Prostate gland (tissue), 2 donors: Measurements from ENCODE around the gene ARHGAP40. TPM values are rescaled to one million over a fixed set of nuclear protein-coding genes. Genes with fewer than 3 reads are reported as not detected.

Experiments
- DNase-seq: peaks from one replicate; pipeline ENCODE4 v3.0.0-alpha.2; 2019; ENCODE audit warnings: low spot score
- H3K27ac ChIP-seq, 2 donors: fragments of 200-600 bp; sonication (generic); 2 replicates each; pipeline ENCODE4 v1.5.1; 2017 to 2019
- H3K27me3 ChIP-seq: fragments of 200-600 bp; sonication (generic); replicated peaks from 2 replicates; pipeline ENCODE4 v1.5.1; 2019; ENCODE audit not compliant: insufficient read depth
- H3K36me3 ChIP-seq, 2 donors: fragments of 200-600 bp; sonication (generic); 1 replicate in 1 of 2; 2 replicates in 1 of 2; pipeline versions ENCODE4 v1.5.1 to v1.8.1; 2017 to 2019
- H3K4me1 ChIP-seq: fragments of 200-600 bp; sonication (generic); replicated peaks from 2 replicates; pipeline ENCODE4 v1.5.1; 2019
- H3K4me3 ChIP-seq, 2 donors: fragments of 200-600 bp; sonication (generic); 2 replicates each; pipeline ENCODE4 v1.5.1; 2017 to 2019
- H3K9me3 ChIP-seq: fragments of 200-600 bp; sonication (generic); 2 replicates; pipeline ENCODE4 v1.5.1; 2017
- POLR2A ChIP-seq: fragments of 450-650 bp; IDR thresholded peaks from one replicate; pipeline ENCODE4 v1.6.1; 2016; ENCODE audit warnings: antibody characterized with exemption, mild to moderate bottlenecking
- POLR2AphosphoS5 ChIP-seq: sonication (generic); formaldehyde crosslinking; IDR thresholded peaks from one replicate; pipeline ENCODE4 v1.6.1; 2017; ENCODE audit warnings: antibody characterized with exemption
- WGBS: methylation state at CpG from one replicate; pipeline ENCODE4 v1.1.5; 2018; 5-methylcytosine and 5-hydroxymethylcytosine counted together
- intact Hi-C: fragments of 100-400 bp; cut with DNase I; formaldehyde crosslinking; loops from one replicate; pipeline ENCODE4 v1.14.2; 2022
- total RNA-seq, 2 donors: library from RNA; depleted of rRNA; stranded (reverse); fragments of >200 nt; gene quantifications; one replicate each; pipeline ENCODE4 v1.1.0, GENCODE V29; 2016
- TF ChIP-seq, protein P1 (sequence below), 4 experiments: fragments of 200-600 bp in 2 of 4; fragments of 450-650 bp in 2 of 4; sonication (generic) in 2 of 4; IDR thresholded peaks; 1 replicate in 3 of 4; 2 replicates in 1 of 4; pipeline ENCODE4 v1.5.1; 2016 to 2019; ENCODE audit warnings: antibody characterized with exemption in 4 of 4, mild to moderate bottlenecking in 2 of 4, moderate library complexity in 2 of 4

The ARHGAP40 gene
- total RNA-seq, 2 donors from 2014 or later, result 0.85 to 4.5 TPM

- H3K9me3 ChIP-seq, result no peaks in the 10 kb centered on the region
- TF ChIP-seq, protein P1, sequence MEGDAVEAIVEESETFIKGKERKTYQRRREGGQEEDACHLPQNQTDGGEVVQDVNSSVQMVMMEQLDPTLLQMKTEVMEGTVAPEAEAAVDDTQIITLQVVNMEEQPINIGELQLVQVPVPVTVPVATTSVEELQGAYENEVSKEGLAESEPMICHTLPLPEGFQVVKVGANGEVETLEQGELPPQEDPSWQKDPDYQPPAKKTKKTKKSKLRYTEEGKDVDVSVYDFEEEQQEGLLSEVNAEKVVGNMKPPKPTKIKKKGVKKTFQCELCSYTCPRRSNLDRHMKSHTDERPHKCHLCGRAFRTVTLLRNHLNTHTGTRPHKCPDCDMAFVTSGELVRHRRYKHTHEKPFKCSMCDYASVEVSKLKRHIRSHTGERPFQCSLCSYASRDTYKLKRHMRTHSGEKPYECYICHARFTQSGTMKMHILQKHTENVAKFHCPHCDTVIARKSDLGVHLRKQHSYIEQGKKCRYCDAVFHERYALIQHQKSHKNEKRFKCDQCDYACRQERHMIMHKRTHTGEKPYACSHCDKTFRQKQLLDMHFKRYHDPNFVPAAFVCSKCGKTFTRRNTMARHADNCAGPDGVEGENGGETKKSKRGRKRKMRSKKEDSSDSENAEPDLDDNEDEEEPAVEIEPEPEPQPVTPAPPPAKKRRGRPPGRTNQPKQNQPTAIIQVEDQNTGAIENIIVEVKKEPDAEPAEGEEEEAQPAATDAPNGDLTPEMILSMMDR (IDR thresholded peaks at IDR 0.05), result no peak
- TF ChIP-seq POLR2AphosphoS5 (no peak), POLR2A (no peak)
- no peak for DNase-seq
- H3K4me1 ChIP-seq, result no peaks in the 10 kb centered on the region
- 87% methylated on average over 9 of the region's 9 CpGs for WGBS
- no peak overlapping the region for H3K4me3 ChIP-seq
- intact Hi-C loops, result no loop called here
- no peaks in the 10 kb centered on the region for H3K36me3 ChIP-seq
- H3K27me3 ChIP-seq, result no peaks in the 10 kb centered on the region
- no peak overlapping the region for H3K27ac ChIP-seq
Observed at GRCh38 chr20:38628580-38629470, 27.2 kb downstream of the ARHGAP40 start.

DNA sequence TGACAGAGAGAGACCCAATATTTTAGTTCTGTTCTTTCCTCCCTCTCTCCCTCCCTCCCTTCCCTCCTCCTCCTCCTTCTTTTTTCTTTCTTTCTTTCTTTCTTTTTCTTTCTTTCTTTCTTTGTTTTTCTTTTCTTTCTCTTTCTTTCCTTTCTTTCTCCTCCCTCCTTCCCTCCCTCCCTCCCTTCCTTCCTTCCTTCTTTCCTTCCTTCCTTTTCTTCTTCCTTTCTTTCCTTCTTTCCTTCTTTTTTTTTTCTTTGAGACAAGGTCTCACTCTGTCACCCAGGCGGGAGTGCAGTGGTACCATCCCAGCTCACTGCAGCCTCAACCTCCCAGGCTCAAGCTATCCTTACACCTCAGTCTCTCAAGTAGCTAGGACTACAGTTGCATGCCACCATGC, 28.4 kb downstream of the ARHGAP40 start:
- no peak overlapping the region for H3K27ac ChIP-seq
- H3K9me3 ChIP-seq, result no peaks in the 10 kb centered on the region
- intact Hi-C loops, result no loop called here
- DNase-seq, result no peak
- WGBS, result 90% methylated on average over 1 of the region's 1 CpG
- H3K4me1 ChIP-seq, result no peaks in the 10 kb centered on the region
- H3K36me3 ChIP-seq, result no peaks in the 10 kb centered on the region
- H3K27me3 ChIP-seq, result no peaks in the 10 kb centered on the region
- TF ChIP-seq POLR2A (no peak), POLR2AphosphoS5 (no peak)
- TF ChIP-seq, protein P1 (IDR thresholded peaks at IDR 0.05), result no peak
- no peak overlapping the region for H3K4me3 ChIP-seq

GRCh38 chr20:38630727-38631126, 29.1 kb downstream of the ARHGAP40 start:
- no peaks in the 10 kb centered on the region for H3K27me3 ChIP-seq
- H3K9me3 ChIP-seq, result no peaks in the 10 kb centered on the region
- intact Hi-C loops, result no loop called here
- TF ChIP-seq POLR2AphosphoS5 (no peak), POLR2A (no peak)
- TF ChIP-seq, protein P1 (IDR thresholded peaks at IDR 0.05), result no peak
- H3K4me1 ChIP-seq, result no peaks in the 10 kb centered on the region
- no peak overlapping the region for H3K4me3 ChIP-seq
- 78% methylated on average over 6 of the region's 6 CpGs for WGBS
- H3K36me3 ChIP-seq, result no peaks in the 10 kb centered on the region
- no peak for DNase-seq
- no peak overlapping the region for H3K27ac ChIP-seq

GRCh38 chr20:38631155-38632022, 29.8 kb downstream of the ARHGAP40 start:
- Histone ChIP-seq H3K4me1 (no peaks in the 10 kb centered on the region), H3K27me3 (no peaks in the 10 kb centered on the region), H3K4me3 (no peak overlapping the region), H3K36me3 (no peaks in the 10 kb centered on the region), H3K27ac (no peak overlapping the region), H3K9me3 (no peaks in the 10 kb centered on the region)
- DNase-seq, result no peak
- TF ChIP-seq, protein P1 (IDR thresholded peaks at IDR 0.05), result no peak
- no peak for TF ChIP-seq POLR2A
- no peak for TF ChIP-seq POLR2AphosphoS5
- WGBS, result 67% methylated on average over 5 of the region's 5 CpGs
- intact Hi-C loops, result no loop called here
